Activated T-helper 1 cell treated with Interleukin-2 at 50 U/mL for 16 hours (primary cell): ENCODE results near the gene TGIF1.

Source experiments
- DNase-seq: peaks from one replicate; pipeline ENCODE4 v3.0.0-alpha.2; 2020; ENCODE audit warnings: low read depth

TGIF1 gene

GRCh38 chr18:3434685-3435084 lies 15.3 kb upstream of the TGIF1 start:
- no peak for DNase-seq

GRCh38 chr18:3440341-3440740 lies 9.6 kb upstream of the TGIF1 start:
- DNase-seq = no peak

- DNase-seq = no peak
Observed at GRCh38 chr18:3441290-3441689, 8.7 kb upstream of the TGIF1 start.

GRCh38 chr18:3442919-3443318 lies 7.1 kb upstream of the TGIF1 start:
- DNase-seq = no peak

GRCh38 chr18:3444296-3444695 lies 5.7 kb upstream of the TGIF1 start:
- no peak for DNase-seq

- no peak for DNase-seq
Observed at GRCh38 chr18:3444954-3445353, 5.0 kb upstream of the TGIF1 start.

GRCh38 chr18:3447068-3447894 lies 2.7 kb upstream of the TGIF1 start:
- DNase-seq = peak; percentile 9

GRCh38 chr18:3447895-3448837 lies 1.8 kb upstream of the TGIF1 start:
- DNase-seq = peak; percentile 76

GRCh38 chr18:3448838-3449511 lies 997 bp upstream of the TGIF1 start:
- DNase-seq = peak; percentile 63

GRCh38 chr18:3449512-3450011 lies 410 bp upstream of the TGIF1 start:
- DNase-seq = peak; percentile 67

GRCh38 chr18:3450799-3451182 lies 819 bp downstream of the TGIF1 start:
- DNase-seq = no peak

GRCh38 chr18:3451183-3451988 lies 1.4 kb downstream of the TGIF1 start:
- peak; percentile 72 for DNase-seq

- DNase-seq = peak; percentile 12
Observed at GRCh38 chr18:3451989-3452749, 2.2 kb downstream of the TGIF1 start.

GRCh38 chr18:3452750-3453539 lies 3.0 kb downstream of the TGIF1 start:
- no peak for DNase-seq

GRCh38 chr18:3453540-3454364 lies 3.8 kb downstream of the TGIF1 start:
- DNase-seq = no peak

- no peak for DNase-seq
Observed at GRCh38 chr18:3454365-3455089, 4.6 kb downstream of the TGIF1 start.

- DNase-seq = no peak
Observed at GRCh38 chr18:3455090-3455635, 5.2 kb downstream of the TGIF1 start.
